HG03135 (cell line): ENCODE measurements around the gene HSD17B3.
"Not testable (repeated sequence)": the region's sequence is repeated elsewhere in the genome, so short reads cannot be mapped to it uniquely, and the experiment has no call there.

Source experiments
- ATAC-seq: cut with Tn5 transposase; IDR thresholded peaks from one replicate; pipeline ENCODE4 v1.9.1; 2021; ENCODE audit warnings: mild to moderate bottlenecking, moderate library complexity; ENCODE audit not compliant: unreplicated experiment

The HSD17B3 gene

DNA sequence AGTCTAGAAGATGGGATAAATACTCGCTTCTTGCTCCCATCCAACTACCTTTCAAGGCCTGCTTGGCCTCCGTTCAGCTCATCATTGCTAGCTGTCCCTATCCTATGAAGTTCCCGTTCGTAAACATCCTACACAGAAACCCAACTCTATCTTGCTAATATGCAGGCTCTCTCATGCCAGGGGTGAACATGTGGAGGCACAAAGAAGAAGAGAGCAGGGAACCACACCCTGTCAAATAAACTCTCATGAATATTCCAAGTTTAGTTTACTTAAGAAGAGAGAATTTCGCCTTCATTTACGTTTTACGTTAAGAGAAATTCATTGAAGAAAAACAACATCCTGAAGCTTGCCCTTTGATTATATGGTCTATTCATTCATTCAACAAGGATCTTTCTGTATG, 7.9 kb upstream of the HSD17B3 start:
- no peak for ATAC-seq

DNA sequence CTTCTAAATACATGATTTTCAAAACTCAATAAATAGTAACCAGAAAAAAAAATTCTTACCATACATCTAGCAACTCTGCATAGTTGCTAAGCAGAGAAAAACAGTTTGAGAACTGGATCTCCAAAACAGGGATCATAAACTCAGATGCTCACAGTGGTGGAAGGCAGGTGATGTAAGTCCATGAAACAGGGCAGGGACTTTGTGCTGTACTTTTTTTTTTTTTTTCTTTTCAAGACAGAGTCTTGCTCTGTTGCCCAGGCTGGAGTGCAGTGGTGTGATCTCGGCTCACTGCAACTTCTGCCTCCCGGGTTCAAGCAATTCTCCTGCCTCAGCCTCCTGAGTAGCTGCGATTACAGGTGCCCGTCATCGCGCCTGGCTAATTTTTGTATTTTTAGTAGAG, 5.0 kb upstream of the HSD17B3 start:
- ATAC-seq = not testable (repeated sequence)

DNA sequence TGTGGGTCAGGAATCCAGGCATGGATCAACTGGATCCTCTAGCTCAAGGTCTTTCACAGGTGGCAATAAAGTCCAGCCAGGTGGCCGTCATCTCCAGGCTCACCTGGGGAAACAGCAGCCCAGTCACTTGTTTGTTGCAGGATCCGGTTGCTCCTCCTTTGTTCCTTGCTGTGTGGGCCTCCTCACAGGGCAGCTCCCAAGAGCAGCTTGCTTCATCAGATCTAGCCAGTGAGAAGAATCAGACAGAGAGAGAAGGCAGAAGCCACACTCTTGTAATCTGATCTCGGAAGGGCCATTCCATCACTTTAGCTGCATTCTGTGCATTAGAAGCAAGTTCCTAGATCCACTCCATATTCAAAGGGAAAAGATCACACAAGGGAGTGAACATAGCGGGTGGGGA, 3.2 kb upstream of the HSD17B3 start:
- no peak for ATAC-seq

DNA sequence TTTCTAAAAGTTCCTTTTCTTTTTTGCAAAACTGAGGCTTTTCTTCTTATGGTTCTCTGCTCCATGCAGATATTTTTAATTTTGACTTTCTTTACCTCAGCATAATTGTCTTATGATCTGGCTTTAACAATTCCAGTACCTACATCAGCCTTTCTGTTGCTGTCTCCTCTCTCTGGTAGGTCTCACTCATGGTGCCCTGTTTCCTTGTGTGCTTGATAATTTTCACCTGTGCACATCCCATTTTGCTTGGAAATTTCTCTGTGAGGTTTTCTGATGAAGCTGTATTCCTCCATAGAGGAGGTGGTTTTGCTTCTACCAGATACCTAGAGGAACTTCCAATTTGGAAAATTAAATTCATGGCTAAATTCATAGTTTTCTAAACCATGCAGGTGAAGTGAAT, 2.3 kb upstream of the HSD17B3 start:
- ATAC-seq = no peak

DNA sequence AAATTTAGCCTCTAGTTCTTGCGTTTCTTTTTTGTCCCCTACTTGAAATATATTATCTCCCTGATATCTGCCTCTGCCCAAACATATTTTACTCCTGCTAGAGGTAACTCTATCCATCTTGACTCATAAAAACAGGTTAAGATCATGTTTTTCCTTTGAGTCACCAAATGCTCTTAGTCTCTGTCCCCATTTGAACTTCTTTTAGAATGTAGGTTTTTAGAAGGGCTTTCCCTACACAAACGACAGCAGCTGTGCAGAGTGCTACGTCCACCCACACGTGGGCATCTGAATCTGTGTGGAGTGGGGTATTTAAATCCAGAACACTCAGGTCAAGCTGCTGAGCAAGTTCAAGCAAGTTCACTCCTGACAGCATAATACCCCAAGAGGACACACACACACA, 2.2 kb downstream of the HSD17B3 start:
- ATAC-seq = no peak

DNA sequence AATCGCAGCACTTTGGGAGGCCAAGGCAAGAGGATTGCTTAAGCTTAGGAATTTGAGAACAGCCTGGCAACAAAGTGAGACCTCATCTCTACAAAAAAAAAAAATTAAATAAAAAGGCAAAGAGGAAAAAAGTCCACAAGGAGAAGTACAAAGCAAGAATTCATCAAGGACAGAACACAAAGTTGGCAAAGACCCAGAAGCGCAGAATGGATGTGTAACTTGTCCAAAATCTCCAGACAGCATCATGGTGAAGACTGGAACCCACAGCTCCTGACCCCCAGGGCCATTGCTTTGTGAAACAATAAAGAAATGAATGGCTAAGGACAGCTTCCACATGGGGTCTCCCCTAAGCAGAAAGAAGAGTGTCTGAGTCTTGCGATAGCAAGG, 7.8 kb downstream of the HSD17B3 start:
- no peak for ATAC-seq

DNA sequence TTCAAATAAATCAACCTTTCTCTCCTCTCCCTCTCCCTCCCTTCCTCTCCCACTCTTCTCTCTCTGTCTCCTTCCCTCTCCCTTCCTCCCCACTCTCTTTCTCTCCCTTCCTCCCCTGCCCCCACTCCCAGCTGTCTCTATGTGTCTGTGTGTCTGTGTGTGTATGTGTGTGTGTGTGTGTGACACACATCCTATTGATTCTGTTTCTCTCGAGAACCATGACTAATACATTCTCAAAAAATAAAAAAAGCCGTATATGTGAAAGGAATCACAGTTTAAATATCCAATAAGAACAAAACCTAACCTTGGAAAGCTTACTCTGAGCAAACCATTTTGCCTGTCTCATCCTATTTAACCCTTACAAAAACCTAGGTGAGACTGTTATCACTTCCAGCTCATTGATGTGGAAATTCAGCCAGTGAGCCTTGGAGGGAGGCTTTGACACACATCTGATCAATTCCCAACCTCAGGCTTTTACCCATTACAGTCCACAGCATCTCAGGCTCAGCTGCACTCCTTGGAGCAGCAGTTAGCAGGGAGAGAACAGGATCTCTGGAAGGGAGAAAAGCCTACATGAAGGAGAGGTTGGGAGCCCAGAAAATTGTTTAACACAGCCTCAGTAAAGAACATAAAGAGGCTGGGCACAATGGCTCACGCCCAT, 8.3 kb downstream of the HSD17B3 start:
- ATAC-seq = no peak

DNA sequence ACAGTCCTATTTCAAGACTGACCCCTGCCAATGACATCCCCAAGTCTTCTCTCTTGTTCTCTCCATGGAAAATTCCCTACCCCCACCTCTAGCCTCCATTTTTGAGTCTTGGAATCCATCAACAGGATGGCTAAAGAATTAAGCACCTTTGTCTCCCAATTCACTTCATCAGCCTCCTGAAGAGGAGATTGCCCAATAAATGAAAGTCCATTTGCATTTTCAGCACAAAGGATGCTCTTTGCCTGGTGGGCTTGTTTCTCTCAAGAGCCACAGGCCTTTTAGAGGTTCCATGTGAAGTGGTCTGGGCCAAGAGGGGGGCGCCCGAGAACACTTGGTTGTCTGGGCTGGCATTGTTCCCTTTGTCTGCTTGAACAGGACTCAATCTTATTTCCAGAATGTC, 12.6 kb downstream of the HSD17B3 start:
- no peak for ATAC-seq

DNA sequence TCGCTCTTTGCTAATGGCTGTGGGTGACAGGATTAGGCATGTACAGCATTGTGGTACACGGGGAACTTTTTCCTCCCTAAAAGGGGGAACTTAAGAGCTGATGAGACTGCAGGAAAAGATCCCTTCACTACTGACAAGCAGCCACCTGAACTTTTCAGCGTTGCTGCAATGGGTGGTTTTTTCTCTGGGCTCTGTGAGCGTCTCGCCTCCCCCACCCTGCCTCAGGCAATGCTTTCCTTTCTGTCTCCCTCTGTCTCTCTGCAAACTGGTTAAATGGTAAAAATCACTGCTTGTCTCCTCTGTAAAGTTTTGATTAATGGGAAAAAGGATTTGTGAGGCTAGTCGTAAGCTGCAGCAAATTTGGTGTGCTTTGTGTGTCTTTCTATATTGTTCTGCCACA, 20.3 kb downstream of the HSD17B3 start:
- no peak for ATAC-seq

DNA sequence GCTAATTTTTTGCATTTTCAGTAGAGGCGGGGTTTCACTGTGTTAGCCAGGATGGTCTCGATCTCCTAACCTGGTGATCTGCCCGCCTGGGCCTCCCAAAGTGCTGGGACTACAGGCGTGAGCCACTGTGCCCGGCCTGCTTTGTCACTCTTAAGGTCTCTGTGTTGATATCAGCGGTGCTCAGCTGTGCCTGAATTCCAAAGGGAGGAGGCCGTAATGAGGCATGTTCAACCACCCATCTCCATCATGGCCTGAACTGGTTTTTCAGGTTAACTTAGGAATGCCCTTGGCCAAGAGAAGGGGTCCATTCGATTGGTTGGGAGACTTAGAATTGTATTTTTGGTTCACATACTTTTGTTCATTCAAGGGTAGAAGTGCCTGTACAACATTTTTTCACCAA, 22.0 kb downstream of the HSD17B3 start:
- ATAC-seq = no peak

DNA sequence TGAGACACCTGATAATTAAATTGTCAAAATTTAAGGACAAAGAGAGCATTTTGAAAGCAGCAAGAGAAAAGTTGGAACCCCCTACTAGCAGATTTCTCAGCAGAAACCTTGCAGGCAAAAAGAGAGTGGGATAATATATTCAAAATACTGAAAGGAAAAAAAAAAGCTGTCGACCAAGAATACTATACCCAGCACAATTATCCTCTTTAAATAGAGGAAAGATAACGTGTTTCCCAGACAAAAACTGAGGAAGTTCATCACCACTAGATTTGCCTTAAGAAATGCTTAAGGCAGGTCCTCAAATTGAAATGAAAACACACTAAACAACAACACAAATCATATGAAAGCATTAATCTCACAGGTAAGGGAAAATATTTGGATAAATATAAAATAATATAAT, 27.0 kb downstream of the HSD17B3 start:
- no peak for ATAC-seq

DNA sequence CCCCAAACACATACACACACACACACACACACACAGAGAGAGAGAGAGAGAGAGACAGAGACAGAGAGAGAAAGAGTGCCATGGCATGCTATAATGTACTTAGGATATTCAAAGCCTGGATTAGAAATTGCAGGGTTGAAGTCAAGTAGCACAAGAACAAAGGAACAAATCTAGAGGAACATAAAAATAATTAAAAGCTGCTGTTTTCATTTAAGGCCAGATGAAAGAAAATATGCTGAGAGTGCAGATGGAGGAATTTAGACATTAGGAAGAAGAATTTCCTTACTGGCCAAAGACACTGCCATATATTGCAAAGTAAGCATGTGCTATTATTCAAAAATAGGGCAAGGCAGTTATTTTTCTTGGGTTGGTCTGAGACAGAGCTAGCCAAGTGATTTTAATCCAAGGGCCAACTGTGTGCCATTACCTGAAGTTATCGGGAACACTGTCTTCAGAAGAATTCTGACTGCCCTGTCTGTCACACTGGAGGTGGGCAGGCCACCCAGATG, 31.7 kb downstream of the HSD17B3 start:
- no peak for ATAC-seq

DNA sequence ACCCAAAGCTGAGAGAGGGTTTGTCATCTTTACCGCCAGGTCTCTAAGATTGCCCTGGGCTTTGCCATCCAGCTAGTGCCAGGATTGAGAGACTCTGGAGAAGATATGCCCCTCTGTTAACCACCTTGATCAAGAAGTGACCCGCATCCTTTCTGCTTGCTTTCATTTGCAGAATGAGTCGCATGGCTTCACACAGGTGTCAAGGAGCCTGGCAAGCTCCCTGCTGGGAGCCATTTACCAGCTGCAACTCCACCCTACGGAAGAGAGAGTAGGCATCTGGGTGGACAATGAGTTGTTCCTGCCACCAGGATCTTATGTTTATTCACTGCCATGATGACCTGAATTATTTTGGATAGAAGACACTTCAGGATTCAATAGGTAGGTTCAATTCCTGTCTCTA, 43.0 kb downstream of the HSD17B3 start:
- no peak for ATAC-seq

DNA sequence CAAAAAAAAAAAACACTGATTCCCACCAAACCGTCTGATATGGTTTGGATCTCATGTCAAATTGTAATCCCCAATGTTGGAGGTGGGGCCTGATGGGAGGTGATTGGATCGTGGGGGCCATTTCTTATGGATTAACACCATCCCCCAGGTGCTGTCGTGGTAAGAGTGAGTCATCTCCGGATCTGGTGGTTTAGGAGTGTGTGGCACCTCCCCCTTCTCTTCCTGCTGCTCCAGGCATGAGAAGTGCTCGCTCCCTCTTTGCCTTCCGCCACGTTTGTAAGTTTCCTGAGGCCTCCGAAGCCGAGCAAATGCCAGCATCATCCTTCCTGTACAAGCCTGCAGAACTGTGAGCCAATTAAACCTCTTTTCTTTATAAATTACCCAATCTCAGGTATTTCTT, 45.2 kb downstream of the HSD17B3 start:
- ATAC-seq = no peak

DNA sequence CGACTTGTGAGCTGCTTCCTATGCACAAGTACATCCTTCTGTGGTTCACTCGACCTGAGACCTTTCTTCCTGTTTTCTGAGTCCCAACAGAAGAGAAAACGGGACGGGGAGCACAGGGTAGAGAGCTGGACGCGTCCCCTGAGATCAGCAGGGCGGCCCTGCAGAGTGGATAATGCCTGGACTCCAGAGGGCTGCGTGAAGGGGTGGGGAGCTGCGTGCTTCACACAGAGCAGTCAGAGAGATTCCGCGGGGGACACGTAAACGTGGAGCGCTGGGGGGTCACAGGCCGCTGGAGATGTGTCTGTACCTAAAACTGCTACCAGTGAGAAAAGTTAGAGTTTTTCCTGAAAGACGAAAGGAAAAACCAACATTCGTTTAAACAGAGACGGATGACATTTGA, 46.3 kb downstream of the HSD17B3 start:
- no peak for ATAC-seq

DNA sequence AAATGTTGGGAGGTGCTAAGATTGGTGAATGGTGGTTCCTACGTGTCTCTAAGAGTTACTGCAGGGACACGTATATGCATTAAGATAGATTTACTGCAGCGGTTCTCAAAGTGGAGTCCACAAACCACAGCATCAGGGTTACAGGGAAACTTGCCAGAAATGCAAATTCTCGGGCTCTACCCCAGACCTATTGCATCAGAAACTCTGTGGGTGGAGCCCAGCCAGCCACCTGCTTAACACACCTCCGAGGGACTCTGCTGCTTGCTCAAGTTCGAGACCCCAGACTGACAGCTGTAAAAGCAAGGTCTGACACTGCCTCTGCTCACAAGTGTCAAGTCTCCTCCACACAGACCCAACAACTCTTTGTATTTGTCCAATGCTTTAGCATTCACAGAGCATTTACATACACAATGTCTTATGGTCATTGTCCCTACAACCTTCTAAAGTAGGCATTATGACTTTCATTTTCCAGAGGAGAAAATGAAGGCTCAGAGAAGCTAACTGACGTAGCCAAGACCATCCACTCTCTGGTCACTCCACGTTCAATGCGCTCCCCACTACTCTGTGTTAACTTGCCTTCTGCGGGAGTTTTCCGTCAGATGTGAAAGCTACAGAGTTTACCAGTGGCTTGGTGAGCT, 48.8 kb downstream of the HSD17B3 start:
- no peak for ATAC-seq

DNA sequence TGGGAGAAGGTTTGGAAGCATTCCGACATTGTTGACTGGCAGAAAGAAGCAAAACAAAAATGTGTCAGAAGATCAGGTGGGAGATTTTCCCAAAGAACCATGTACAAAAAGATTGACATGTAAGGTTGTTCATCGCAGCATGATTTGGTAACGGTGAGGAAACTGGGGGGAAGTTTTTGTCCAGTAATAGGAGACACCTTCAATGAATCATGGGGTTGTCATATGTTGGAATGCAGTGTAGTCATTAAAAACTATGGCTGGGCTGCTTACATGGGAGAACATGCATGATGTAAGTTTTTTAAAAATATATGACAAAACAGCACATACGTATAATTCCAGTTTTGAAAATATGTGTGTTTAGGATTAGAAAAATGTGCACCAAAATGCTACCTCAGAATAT, 50.5 kb downstream of the HSD17B3 start:
- no peak for ATAC-seq

DNA sequence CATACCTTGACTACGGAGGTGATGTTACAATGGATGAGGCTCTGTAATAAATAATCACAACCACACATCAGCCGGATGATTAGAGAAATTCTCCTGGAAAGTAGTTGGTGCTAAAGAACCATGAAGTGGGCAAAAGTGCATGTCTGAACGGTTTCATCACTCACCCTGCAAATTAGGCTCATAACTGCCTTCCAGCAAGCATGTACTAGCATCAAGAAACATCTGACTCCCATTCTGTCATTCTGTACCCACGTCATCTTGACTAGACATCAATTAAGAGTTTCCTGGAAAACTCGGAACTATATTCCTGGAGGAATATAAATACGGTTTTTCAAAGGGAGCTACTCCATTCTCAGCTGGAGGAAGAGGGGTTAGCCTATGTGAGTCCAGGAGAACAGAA, 52.2 kb downstream of the HSD17B3 start:
- no peak for ATAC-seq

DNA sequence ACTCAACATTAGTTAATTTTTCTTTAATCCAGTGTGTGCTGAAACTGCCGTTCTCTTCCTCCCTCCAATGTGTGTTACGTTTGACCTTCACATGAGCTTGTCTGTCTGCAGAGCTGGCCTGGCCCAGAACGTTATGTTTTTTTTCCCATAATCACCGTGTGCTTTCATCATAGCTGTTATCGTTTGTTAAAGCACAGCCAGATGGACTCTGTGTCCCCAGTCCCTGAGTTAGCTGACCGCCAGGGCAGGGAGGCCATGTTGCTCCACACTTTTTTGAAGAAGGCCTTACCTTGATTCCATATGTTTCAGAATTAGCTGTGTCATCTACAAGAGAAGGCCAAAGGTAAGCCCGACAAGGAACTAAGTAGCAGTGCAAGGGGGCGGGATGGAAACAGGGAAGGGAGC, 55.7 kb downstream of the HSD17B3 start:
- no peak for ATAC-seq

DNA sequence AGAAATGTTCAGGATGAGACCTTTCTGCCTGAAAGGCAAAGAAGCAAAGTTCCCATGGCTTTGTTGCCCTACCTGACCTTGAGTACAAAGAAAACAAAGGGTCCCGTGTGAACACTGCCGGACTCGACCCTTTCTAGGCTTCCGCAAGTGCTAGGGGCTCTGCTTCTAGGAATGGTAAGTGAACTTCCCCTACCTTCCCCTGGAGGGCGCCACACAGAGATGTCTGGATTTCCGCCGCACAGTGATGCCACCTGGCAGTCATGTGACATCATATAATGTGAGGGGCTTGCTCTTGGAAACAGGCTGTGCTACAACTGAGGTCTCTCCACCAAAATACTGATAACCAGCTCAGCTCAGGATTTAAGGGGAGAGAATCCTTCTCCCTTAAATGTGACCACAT, 56.6 kb downstream of the HSD17B3 start:
- ATAC-seq = no peak

DNA sequence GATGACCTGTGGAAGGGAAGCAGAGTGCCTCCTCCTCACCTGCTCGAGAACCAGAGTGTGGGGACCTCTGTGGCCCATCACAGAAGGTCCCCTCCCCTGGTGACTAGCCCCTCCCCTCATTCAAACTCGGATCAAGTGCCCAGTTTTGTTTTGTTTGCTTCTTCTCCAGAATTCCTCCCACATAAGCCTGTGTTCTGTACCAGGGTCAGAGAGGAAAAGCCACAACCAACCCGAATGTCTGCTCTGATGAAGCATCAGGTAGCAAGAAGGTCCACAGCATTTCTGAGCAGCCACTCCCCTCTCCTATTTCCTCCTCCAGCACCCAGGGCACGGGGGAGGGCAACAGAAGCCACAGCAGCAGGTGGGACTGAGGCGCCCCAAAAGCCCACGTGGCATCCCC, 58.2 kb downstream of the HSD17B3 start:
- no peak for ATAC-seq

DNA sequence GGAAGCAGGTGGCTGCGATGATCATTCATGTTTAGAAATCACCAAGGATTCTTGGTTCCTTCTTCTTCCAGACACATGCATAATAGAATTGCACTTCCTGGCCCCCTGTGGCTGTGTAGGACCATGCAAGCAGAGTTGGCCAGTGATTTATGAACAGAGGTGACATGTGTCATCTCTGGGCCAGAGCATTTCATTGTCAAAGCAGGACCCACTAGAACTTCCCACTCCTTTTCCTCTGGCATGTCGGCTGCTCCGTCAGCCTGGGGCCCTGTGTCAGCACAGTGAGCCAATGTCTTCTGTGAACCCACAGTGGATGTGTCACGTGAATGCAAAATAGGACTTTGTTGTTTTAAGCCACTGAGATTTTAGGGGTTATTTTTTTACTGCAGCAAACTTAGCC, 59.2 kb downstream of the HSD17B3 start:
- ATAC-seq = no peak

DNA sequence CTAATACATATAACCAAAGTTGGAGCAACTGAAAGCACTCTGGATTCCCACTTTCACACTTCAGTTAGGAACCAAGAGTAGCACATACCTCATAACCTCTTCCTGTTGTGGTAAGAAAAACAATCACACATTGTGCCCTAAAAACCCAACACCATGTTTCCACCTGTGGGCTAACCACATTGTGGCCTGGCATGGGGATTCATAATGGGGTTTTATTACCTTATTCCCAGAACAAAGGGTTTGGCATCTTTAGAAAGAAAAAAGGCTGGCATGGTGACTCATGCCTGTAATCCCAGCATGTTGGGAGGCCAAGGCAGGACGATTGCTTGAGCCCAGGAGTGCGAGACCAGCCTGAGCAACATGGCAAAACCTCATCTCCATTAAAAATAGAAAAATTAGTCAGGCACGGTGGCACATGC, 60.6 kb downstream of the HSD17B3 start:
- ATAC-seq = no peak
